ENCODE data around the gene MMP20. TPM values are rescaled to one million over a fixed set of nuclear protein-coding genes. Genes with fewer than 3 reads are reported as not detected.

MMP20 gene
- total RNA-seq, 1 experiment from 2014 or later = not detected

DNA sequence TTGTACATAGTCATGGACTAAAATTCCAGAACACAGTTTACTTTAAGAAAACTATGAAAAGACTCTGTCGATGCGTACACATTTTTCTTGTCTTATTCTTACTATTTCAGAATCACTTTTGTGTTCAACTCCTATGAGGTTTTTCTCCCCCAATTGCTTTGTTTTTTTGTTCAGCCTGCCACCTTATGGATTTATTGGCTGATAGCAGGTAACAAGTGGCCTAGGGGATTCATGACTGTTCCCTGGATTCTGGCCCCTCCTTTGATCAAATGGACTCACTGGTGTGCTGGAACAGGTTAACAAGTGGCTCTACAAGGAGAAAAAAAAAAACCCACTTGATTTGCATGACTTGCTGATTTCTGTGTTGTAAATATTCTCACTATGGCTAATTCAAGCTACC lies 10.6 kb downstream of the MMP20 start:
- no peak overlapping the region for H2BK12ac ChIP-seq (ENCODE audit: insufficient read length, low read depth, low read length)
- H3K79me2 ChIP-seq (ENCODE audit: insufficient read depth, low read length) = no peaks in the 10 kb centered on the region
- H2BK120ac ChIP-seq (ENCODE audit: low read depth, low read length, poor library complexity, severe bottlenecking) = no peak overlapping the region
- Mint-ChIP-seq H3K27me3 (ENCODE audit: low read depth) (no peaks in the 10 kb centered on the region), H3K4me3 (no peak overlapping the region), H3K36me3 (ENCODE audit: insufficient read depth in 1 of 3, low read depth in 3 of 3) (no peaks in the 10 kb centered on the region), H3K27ac (peak overlapping the region in 1 of 3 experiments; percentile 96; a peak in 2 of 7 replicates), H3K4me1 (peaks cover 36 to 37% of the 10 kb centered on the region in 2 experiments), H3K9me3 (no peaks in the 10 kb centered on the region)
- DNase-seq = no peak
- no peak overlapping the region for H3K56ac ChIP-seq (ENCODE audit: insufficient read length, low read depth, low read length)
- no peaks in the 10 kb centered on the region for H4K20me1 ChIP-seq (ENCODE audit: control insufficient read depth, insufficient read depth, insufficient read length)
- no peak overlapping the region for H4K8ac ChIP-seq (replicated peaks; ENCODE audit: insufficient read length, low read depth, low read length)
- H4K91ac ChIP-seq (ENCODE audit: insufficient read length, low read depth, low read length) = no peak overlapping the region
- no peak overlapping the region for H3K27ac ChIP-seq (ENCODE audit: insufficient read length, low read depth, low read length)
- H4K5ac ChIP-seq (ENCODE audit: insufficient read length, low read depth, low read length) = no peak overlapping the region
- H3K4ac ChIP-seq (ENCODE audit: low read depth, low read length) = no peak overlapping the region
- H3K4me1 ChIP-seq (ENCODE audit: insufficient read depth, low read length) = no peaks in the 10 kb centered on the region; the same call in 1 of the 2 replicates
- no peak overlapping the region for H2BK20ac ChIP-seq (ENCODE audit: low read depth, low read length, poor library complexity, severe bottlenecking)
- H2AK5ac ChIP-seq (ENCODE audit: insufficient read length, low read length) = no peak overlapping the region
- H3K23ac ChIP-seq (ENCODE audit: insufficient read length, low read depth, low read length) = no peak overlapping the region
- no peaks in the 10 kb centered on the region for H3K9me3 ChIP-seq (ENCODE audit: control insufficient read depth, low read depth, low read length)
- no peaks in the 10 kb centered on the region for H3K23me2 ChIP-seq (ENCODE audit: insufficient read length, low read depth, low read length, poor library complexity, severe bottlenecking)
- no peak overlapping the region for H2BK15ac ChIP-seq (ENCODE audit: low read depth, low read length)
- no peaks in the 10 kb centered on the region for H3K79me1 ChIP-seq (ENCODE audit: insufficient read depth, low read depth, low read length, poor library complexity, severe bottlenecking)
- no peak overlapping the region for H3T11ph ChIP-seq (ENCODE audit: low read length)
- H3K18ac ChIP-seq (ENCODE audit: insufficient read length, low read depth, low read length) = no peak overlapping the region
- no peak overlapping the region for H2BK5ac ChIP-seq (ENCODE audit: insufficient read length, low read length)
- no peak for TF ChIP-seq CTCF (conservative IDR thresholded peaks at IDR 0.05)
- H3K14ac ChIP-seq (ENCODE audit: insufficient read depth, low read length) = no peak overlapping the region
- H3K4me2 ChIP-seq (ENCODE audit: insufficient read depth, insufficient read length, low read length) = no peak overlapping the region
- no peaks in the 10 kb centered on the region for H3K27me3 ChIP-seq (ENCODE audit: insufficient read depth, low read length)
- H2AFZ ChIP-seq (ENCODE audit: low read length) = no peak overlapping the region
- H3K9ac ChIP-seq (ENCODE audit: extremely low read depth, insufficient read length, low read length) = no peak overlapping the region
- no CpG with 5 or more reads among the region's 2 CpGs for WGBS (ENCODE audit: extremely low coverage, insufficient read length, low lambda C conversion rate)

Data from H9 (cell line).